H1 (cell line): ENCODE measurements around the gene TMEM165. TPM values are rescaled to one million over a fixed set of nuclear protein-coding genes. Genes with fewer than 3 reads are reported as not detected.

ENCODE experiments used
- ASH2L ChIP-seq: fragments of 200-600, 300-600 bp; sonication (generic); IDR thresholded peaks from one replicate; pipeline ENCODE4 v1.7.1; 2017; ENCODE audit warnings: low read length
- CTBP2 ChIP-seq: IDR thresholded peaks from 2 replicates; pipeline ENCODE4 v1.7.0; 2011; ENCODE audit warnings: borderline replicate concordance, mild to moderate bottlenecking, moderate library complexity, mixed read lengths, low read length; ENCODE audit not compliant: insufficient read depth, insufficient read length
- EP300 ChIP-seq, 2 experiments: IDR thresholded peaks; 1 replicate in 1 of 2; 2 replicates in 1 of 2; pipeline ENCODE4 v1.6.1; 2011 to 2012; ENCODE audit warnings: low read depth in 2 of 2, low read length in 2 of 2, mild to moderate bottlenecking in 2 of 2, borderline replicate concordance in 1 of 2, inconsistent platforms in 1 of 2, moderate library complexity in 1 of 2
- SIX5 ChIP-seq: IDR thresholded peaks from 2 replicates; pipeline ENCODE4 v1.6.1; 2011; ENCODE audit warnings: mild to moderate bottlenecking, low read depth, low read length
- TCF12 ChIP-seq: IDR thresholded peaks from 2 replicates; pipeline ENCODE4 v1.6.1; 2011; ENCODE audit warnings: low read depth, mild to moderate bottlenecking, low read length
- polyA plus RNA-seq, 7 experiments: library from polyadenylated mRNA; depleted of rRNA in 3 of 7; stranded (reverse) in 5 of 7; unstranded in 2 of 7; fragments of >200 nt in 5 of 7; fragments of 200-250 nt in 2 of 7; gene quantifications; 1 replicate in 5 of 7; 2 replicates in 1 of 7; 4 replicates in 1 of 7; pipeline versions ENCODE4 v1.2.1 to v1.2.3, GENCODE V29; 2011 to 2013; ENCODE audit warnings: missing spikeins in 2 of 7, mixed read lengths in 2 of 7
- total RNA-seq: library from RNA; stranded (reverse); fragmentation: NEBNext Ultra II Directional; extraction: Animal tissue kit (Norgen Biotek cat#: 25700); gene quantifications from 2 replicates; pipeline ENCODE4 v1.2.1, GENCODE V29; 2021

The TMEM165 gene
- total and polyA plus RNA-seq, 2 of the 8 experiments (the other 6 are each of a cell fraction or from before 2014, with no cell fraction given): 85.5 to 125 TPM

DNA sequence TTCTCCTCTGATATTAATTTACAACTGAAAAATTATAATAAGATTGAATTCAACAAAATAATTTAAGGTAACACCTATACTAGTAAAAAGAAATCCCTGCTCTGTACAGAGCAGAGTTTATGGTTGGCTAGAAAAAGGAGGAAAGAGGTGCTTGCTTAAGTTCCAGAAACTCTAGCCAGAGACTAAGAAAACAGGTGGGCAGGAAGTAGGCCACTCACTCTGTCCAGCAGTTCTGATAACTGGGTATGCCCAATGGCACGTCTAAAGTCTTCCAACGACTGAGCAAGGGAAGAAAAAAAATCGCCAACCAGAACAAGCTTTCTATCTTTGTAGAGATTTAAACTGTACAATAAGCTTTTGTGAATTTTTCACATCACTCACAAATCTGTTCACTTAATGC is 42.1 kb downstream of the TMEM165 start (continued):
- no peak for TF ChIP-seq SIX5
- no peak for TF ChIP-seq TCF12
- no peak for TF ChIP-seq EP300 (IDR thresholded peaks at IDR 0.05; ENCODE audit: borderline replicate concordance in 1 of 2, low read depth in 2 of 2, low read length in 2 of 2)
- no peak for TF ChIP-seq ASH2L
- TF ChIP-seq CTBP2: no peak
